Inflammatory macrophage treated with lipopolysaccharide for 4 hours (primary cell): ENCODE data around the gene TAT.
"Not testable (repeated sequence)": the region's sequence is repeated elsewhere in the genome, so short reads cannot be mapped to it uniquely, and the experiment has no call there.

Experiments
- DNase-seq: peaks from one replicate; pipeline ENCODE4 v3.0.0-alpha.2; 2020

TAT gene

GRCh38 chr16:71576971-71577370 lies at the start of gene TAT:
TAT (minus strand) TSS chr16:71577092; CDS start chr16:71576415, 677 bp downstream.
- DNase-seq = no peak

DNA sequence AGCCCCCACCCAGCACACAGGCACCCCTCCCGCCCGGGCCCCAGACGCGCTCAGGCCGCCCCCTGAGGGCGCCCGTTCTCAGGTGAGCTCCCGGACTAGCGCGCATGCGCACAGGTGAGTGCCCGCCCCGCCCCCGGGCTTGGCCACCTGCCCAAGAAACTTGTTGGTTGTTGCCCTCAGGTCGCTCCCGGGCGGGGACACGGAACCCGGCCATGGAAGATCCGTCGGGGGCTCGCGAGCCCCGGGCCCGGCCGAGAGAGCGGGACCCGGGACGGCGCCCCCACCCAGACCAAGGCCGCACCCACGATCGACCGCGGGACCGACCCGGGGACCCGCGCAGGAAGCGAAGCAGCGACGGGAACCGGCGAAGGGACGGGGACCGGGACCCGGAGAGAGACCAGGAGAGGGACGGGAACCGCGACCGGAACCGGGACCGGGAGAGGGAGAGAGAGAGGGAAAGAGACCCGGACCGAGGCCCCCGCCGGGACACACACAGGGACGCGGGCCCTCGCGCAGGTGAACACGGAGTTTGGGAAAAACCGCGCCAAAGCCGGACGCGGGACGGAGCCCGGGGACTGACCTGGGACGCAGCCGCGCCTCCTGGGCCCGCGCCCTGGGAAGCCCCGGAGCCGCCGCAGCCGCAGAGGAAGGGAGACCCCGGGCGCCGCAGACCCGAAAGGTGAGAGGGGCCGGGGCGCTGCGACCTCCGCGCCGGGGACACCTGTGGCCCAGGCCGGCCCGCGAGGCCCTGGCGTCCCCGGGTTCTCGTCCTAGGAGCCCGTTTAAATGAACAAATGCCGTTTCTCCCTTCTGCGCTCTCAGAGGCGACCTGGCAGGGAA lies 49.3 kb upstream of the TAT start, which contains the start of gene MARVELD3:
TSS of gene MARVELD3 (plus strand) at position 167 of the 840 bp plus-strand sequence. CDS start at position 213, 46 bp downstream.
- DNase-seq = no peak

DNA sequence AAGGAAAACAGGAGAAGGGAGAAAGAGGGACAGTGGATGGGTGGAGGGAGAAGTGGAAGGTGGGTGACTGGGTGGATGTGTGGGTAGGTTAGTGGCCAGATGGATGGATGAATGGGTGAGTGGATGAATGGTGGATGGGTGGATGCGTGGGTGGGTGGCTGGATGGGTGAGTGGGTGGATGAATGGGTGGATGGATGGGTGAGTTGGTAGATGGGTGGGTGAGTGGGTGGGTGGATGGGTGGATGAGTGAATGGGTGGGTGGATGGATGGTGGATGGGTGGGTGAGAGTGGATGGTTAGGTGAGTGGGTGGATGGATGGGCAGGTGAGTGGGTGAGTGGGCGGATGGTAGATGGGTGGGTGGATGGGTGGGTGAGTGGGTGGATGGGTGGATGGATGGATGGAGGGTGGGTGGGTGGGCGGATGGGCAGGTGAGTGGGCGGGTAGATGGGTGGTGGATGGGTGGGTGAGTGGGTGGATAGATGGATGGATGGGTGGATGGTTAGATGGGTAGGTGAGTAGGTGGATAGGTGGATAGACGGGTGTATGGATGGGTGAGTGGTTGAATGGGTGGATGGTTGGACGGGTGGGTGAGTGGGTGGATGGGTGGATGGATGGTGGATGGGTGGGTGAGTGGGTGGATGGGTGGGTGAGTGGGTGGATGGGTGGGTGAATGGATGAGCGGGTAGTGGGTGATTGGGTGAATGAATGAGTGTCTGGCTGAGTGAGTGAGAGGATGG lies 48.4 kb upstream of the TAT start:
- DNase-seq = no peak

DNA sequence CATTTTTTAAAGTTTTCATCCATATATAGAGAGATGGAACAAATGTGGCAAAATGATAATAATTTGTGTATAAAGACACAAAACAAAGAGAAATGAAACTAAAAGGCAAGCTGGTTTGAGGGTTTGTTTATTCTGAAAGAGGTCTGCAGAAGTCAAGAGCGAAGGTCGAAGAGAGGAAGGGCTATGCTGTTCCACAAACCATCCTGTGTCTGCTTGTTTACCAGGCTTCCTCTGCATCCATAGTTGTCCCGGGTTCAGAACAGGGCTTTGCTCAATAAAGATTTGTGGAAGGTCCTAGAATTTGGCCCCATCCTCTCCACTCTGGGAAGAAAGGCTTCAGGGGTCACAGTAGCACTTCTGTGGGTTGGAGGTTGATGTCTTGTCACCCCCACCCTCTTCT lies 46.7 kb upstream of the TAT start:
- peak; percentile 8 for DNase-seq

DNA sequence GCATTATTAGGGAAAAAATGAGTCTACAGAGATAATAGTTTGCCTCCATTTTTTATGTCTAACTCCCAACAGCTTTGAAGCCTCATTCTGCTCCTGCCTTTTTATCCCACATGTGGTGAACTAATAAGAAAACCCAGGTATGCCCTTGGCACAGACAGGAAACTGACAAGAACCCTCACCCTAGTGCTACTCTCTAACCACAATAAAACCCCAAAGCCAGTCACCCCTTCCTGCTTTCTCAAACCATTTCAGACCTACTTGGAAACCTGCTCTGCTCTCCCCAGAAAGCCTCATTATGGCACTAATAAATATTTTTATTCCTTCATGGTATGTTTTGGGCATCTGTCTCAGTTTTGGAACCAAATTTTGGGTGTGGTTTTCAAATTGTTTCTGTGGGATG lies 45.2 kb upstream of the TAT start:
- DNase-seq = no peak

DNA sequence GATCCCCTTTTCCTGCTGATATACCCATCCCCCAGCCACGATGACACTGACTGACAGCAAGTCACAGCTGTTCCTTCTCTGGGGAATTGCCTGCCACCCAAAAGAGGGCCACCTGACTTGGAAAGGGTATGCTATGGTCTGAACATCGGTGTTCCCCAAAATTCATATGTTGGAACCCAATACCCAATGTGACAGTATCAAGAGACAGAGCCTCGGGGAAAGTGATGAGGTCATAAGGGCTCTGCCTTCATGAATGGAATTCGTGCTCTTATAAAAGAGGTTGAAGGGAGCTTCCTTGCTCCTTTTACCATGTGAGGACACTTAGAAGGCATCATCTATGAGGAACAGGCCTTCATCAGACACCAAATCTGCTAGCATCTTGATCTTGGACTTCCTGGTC lies 41.5 kb upstream of the TAT start:
- DNase-seq = no peak

DNA sequence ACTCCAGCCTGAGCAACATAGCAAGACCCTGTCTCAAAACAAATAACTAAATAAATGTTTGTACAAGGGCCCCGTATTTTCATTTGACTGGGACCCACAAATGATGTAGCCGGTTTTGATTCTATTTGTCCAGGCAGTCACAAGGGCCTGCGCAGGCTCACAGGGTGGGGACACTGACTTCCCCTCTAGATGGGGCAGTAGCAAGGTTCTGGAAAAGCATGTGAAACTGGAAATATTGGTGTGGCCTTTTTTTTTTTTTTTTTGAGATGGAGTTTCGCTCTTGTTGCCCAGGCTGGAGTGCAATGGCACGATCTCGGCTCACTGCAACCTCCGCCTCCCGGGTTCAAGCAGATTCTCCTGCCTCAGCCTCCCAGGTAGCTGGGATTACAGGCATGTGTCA lies 38.1 kb upstream of the TAT start:
- DNase-seq = not testable (repeated sequence)

DNA sequence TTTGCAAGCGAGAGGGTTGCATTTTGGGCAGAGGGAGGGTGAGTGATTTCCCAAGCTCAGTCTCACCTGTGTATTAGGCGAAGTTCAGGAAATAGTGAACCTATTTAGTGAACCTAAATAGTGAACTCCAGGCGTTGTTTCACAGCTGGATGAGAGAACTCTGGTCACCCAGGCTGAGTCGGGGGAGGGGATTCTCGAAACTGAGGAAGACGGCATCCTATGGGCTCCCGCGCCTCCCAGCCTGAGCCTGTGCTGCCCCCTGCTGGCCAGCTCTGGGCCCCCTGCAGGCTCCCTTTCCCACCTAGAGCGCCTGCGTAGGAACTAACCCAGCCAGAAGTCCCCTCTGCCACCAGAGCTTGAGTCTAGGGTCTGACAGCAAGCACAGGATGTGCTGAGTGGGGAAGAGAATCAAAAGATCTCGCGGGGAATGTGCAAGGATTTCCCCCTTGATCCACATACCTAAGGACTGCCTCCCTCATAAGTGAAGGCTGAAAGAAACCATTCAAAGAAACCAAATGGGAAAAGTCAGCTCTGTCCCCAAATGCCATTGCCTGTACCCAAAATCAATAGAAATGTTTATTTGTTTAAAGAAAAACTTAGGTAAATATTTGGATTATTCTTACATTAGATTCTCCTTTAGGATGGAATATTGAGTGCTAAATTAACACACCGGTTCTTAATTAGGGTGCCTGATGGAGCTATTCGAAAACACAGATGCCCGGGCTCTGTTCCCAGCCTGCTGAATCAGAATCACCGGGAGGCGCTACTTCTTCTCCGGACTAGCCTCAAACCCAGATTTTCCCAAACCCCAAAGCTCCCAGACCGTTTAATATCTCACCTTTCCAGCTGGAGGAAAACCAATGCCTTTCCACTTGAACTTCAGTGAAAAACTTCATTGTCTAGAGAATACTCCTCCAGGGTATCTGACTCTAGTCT lies 34.3 kb upstream of the TAT start:
- peak; percentile 48 for DNase-seq

DNA sequence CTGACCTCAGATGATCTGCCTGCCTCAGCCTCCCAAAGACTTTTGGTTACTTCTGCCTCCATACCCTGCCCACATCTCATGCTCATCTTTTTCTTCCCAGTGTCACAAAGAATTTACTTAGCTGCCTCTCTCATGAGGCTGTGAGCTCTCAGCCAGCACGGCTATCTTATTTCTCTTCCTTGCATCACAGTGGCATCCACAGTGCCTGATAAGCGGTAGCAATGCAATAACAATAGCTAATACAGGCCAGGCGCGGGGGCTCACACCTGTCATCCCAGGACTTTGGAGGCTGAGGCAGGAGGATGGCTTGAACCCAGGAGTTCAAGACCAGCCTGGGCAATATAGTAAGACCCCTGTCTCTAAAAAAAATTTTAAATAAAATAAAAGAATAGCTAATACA lies 33.6 kb upstream of the TAT start:
- no peak for DNase-seq

GRCh38 chr16:71609066-71609465 lies 32.2 kb upstream of the TAT start:
- no peak for DNase-seq

DNA sequence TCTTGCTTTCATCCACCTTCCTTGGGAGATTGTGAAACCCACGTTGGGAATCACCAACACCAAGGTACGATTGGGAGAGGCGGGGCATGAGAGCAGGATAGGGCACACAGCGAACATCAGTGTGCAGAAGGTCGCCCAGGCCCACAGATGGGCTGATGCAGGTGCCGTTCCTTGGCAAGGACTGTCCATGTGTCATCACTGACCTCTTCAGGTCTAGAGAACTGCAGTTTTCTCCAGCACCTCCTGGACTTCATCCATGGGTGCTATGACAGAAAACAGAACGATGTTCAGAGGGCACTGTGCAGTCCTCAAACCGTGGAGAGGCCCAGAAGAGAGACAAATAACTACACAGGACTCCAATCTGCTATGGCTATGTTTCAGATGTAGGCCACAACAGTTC lies 23.9 kb upstream of the TAT start:
- no peak for DNase-seq

- DNase-seq = not testable (repeated sequence)
Measured at GRCh38 chr16:71598426-71598825, 21.5 kb upstream of the TAT start.

GRCh38 chr16:71595340-71595826 lies 18.5 kb upstream of the TAT start:
- DNase-seq = not testable (repeated sequence)

GRCh38 chr16:71594000-71594646 lies 17.2 kb upstream of the TAT start:
- no peak for DNase-seq

DNA sequence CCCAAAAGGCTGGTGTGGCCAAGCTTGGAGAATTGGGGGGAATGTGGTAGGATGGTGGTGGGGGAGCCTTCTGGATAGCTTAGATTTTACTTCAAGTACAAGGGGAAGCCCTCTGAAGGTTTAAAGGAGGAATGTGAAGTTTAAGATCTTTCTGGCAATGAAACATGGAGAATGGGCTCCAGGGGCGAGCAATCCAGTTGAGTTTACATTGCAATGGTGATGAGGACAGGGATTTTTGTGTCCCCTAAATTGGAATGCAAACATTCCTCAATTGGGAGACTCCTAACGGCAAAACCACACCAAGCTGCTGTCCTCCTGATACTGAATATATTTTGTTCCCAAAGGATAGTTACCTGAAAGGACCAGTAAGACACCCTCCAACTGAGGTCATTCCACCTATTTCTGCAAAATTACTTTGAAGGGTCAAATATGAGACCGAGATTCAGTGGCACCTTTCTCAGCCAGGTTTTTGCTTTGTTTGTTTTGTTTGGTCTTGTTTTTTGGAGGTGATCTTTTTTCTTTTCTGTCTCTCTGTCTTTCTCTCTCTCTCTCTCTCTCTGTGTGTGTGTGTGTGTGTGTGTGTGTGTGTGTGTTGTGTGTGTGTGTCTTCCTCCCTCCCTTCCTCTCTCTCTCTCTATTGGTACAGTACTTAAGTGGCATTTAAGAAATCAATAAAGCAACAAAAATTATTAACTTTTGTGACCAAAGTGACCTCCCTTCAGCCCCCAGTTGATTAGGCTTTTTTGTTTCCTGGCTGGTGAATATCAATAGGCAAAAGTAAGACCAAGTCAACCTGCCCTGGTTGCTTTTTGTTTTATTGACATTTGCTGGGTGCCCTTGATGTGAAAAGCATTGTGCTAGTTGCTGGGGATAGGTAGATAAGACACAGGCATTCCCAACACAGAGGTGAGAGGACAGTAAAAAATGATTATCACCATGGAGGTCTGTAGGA lies 16.4 kb upstream of the TAT start:
- DNase-seq = no peak

GRCh38 chr16:71591917-71592316 lies 15.0 kb upstream of the TAT start:
- DNase-seq = no peak

DNA sequence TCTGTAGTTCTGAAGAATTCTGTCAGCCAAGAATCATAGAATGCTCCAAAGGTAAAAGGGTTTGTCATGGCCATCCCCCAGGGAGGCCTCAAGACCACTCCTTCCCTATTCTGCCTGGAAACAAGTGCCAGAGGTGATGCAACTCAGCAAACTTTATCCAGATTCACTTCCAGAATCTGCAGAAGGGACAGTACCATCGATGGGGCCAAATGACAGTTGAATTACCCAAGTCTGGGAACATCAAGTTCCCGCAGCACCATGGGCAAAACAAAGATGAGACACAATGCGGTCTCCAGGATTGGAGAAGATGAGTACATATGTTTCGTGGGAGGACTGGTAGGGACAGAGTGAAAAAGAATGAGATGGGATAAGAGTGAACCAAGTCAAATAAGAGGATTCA lies 13.7 kb upstream of the TAT start:
- DNase-seq = peak; percentile 15

DNA sequence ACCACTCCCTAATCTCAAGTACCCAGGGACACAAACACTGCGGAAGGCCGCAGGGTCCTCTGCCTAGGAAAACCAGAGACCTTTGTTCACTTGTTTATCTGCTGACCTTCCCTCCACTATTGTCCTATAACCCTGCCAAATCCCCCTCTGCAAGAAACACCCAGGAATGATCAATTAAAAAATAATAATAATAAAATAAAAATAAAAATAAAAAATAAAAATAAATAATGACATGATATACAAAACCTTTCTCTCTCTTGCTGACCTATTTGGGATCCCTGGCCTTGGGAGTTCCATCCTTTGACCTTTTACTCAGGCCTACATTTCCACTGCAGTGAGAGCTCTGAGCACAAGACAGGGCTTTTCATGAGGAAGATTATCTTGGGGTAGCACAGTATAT lies 13.2 kb upstream of the TAT start:
- not testable (repeated sequence) for DNase-seq

DNA sequence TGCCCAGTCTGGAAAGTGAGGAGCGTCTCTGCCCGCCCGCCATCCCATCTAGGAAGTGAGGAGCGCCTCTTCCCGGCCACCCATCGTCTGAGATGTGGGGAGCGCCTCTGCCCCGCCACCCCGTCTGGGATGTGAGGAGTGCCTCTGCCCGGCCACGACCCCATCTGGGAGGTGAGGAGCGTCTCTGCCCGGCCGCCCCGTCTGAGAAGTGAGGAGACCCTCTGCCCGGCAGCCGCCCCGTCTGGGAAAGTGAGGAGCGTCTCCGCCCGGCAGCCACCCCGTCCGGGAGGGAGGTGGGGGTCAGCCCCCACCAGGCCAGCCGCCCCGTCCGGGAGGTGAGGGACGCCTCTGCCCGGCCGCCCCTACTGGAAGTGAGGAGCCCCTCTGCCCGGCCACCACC lies 12.4 kb upstream of the TAT start:
- not testable (repeated sequence) for DNase-seq

GRCh38 chr16:71585318-71585703 lies 8.4 kb upstream of the TAT start:
- no peak for DNase-seq
